T47D (cell line): ENCODE results near the gene TPH2.
A peak's percentile ranks its signal among the peaks of the same experiment; 100 is the strongest.

Experiments
- DNase-seq, 2 experiments: peaks; one replicate each; pipeline versions ENCODE4 v3.0.0 to v3.0.0-alpha.2; 2011 to 2012; ENCODE audit warnings: low read depth in 1 of 2, low spot score in 1 of 2
- JUND ChIP-seq: IDR thresholded peaks from 2 replicates; pipeline ENCODE4 v1.6.1; 2012; ENCODE audit warnings: low read depth
- in situ Hi-C: cut with HindIII; loops from 2 replicates; pipeline ENCODE4 v1.10.0; 2016; ENCODE audit warnings: low sequenced_read_pairs, low pct_unique_long_range_greater_than_20kb

The TPH2 gene

DNA sequence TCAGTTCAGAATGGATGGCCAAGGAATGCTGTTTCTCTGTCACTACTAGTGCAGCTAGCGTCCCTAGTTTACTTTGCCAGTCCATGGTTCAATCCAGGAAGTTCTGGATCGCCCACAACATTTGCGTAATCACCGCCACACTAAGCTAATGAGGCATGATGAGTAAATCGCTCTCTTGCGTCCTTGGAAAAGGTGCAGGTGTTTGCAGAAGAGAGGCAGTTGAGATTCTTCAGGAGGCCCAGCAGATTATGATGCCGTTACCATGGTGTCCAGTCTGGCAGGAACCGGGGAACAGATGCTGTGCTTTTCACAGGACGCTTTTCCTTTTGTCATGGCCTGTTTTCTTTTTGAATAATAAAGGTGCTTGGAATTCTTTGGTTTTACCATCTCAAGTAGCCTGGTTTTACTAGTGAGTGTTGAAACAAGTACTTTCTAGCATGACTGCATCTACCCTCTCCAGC lies 9.0 kb downstream of the TPH2 start:
- TF ChIP-seq JUND, result no peak
- in situ Hi-C loops, result no loop called here
- DNase-seq, result peak; percentile 21 to 92

- no peak for TF ChIP-seq JUND
- in situ Hi-C loops, result no loop called here
These were observed 9.7 kb downstream of the TPH2 start for GRCh38 chr12:71948390-71948789.

GRCh38 chr12:71949646-71950045 lies 11.0 kb downstream of the TPH2 start:
- no peak for DNase-seq
- TF ChIP-seq JUND, result no peak
- in situ Hi-C loops, result no loop called here

More at GRCh38 chr12:71948390-71948789, 9.7 kb downstream of the TPH2 start:
- no peak for DNase-seq

- no peak for TF ChIP-seq JUND
- DNase-seq, result no peak
- in situ Hi-C loops, result no loop called here
These were observed 11.8 kb downstream of the TPH2 start for GRCh38 chr12:71950404-71950803.

DNA sequence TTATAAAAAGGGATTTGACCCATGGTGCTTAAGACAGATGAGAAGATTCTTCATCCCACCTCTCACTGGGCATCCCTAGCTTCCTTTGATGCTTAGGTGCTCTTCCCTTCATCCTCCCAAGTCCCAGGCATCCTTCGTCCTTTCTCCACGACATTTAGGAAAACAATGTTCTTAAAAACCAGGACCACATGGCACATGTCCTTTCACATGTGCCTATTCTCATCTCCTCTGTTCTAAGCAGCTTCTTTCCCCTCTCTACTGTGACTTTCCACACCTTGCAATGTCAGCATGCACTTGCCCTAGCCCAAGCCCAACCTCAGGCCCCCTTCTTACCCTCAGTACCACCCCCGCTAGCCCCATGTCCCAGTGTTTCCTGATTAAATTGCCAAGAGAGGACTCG lies 12.2 kb downstream of the TPH2 start:
- DNase-seq, result no peak
- TF ChIP-seq JUND, result no peak
- in situ Hi-C loops, result no loop called here

- DNase-seq, result no peak
- no peak for TF ChIP-seq JUND
- in situ Hi-C loops, result no loop called here
These were observed 15.6 kb downstream of the TPH2 start for GRCh38 chr12:71954083-71954778.

GRCh38 chr12:71954861-71955260 lies 16.2 kb downstream of the TPH2 start:
- TF ChIP-seq JUND, result peak; percentile 19; the same call in 1 of the 2 replicates
- in situ Hi-C loops, result no loop called here
- DNase-seq, result peak in 1 of 2 experiments; percentile 64

DNA sequence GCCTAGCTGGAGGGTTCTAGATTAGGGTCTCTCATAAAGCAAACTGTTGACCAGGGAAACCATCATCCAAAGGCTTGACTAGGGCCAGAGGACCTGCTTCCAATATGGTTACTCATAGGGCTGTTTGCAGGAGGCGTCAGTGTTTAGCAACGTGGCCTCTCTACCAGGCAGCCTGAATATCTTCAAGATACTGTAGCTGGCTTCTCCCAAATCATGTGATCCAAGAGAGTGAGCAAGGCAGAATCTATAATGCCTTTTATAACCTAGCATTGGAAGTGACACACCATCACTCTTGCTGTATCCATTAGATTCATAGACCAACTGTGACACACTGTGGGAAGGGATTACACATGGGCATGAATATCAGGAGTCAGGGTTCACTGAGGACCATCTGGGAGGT lies 17.3 kb downstream of the TPH2 start:
- no peak for DNase-seq
- no peak for TF ChIP-seq JUND
- in situ Hi-C loops, result no loop called here

- TF ChIP-seq JUND, result peak; percentile 68
- peak; percentile 40 to 81 for DNase-seq
- in situ Hi-C loops, result no loop called here
These were observed 19.4 kb downstream of the TPH2 start for GRCh38 chr12:71958056-71958455.

DNA sequence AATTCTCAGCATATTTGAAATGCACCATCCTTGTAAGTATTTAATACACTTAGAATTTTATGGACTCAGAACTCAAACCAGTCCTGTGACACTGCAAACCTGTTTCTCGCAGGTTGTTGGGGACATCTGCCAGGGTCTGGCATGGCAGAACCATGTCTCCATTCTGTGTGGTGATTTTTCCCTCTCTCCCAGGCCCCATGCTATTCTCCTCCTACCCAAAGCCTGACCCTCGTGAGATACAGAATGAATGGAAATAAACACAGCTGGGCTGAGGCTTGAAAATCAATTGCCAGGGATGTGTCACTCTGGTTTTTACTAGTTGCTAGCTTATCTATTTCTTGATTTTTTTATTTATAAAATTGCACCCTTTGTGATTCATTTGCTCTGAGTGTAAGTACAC lies 19.8 kb downstream of the TPH2 start:
- TF ChIP-seq JUND, result no peak
- peak in 1 of 2 experiments; percentile 20 for DNase-seq
- in situ Hi-C loops, result no loop called here

DNA sequence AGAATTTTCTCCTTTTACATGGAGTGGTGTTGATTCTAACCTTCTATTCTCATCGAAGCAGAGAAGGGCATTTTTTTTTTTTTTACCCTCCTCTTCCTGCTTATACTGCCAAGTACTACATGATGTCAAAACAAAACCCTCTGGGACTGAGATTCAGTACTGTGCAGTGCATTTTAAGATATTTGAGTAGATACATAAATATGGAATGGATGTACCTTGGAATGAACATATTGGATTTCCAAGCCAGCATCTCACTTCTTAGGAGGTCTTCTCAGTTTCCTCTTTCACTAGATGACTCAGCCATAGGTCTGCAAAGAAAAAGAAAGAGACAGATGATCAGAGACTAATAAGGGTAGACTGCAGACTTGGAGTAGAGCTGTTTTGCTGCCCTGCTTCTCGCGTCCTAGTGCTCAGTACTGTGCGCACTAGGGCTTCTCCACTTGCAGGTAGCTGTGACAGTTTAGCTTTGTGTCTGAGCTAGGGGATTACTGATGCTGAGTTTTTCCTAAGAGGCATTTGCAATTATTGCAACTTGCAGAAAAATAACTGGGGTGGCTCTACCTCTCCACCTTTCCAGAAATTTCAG lies 20.4 kb downstream of the TPH2 start:
- TF ChIP-seq JUND, result no peak
- peak in 1 of 2 experiments; percentile 16 for DNase-seq
- in situ Hi-C loops, result no loop called here

GRCh38 chr12:71967211-71967610 lies 28.6 kb downstream of the TPH2 start:
- DNase-seq, result no peak
- no peak for TF ChIP-seq JUND
- in situ Hi-C loops, result no loop called here

DNA sequence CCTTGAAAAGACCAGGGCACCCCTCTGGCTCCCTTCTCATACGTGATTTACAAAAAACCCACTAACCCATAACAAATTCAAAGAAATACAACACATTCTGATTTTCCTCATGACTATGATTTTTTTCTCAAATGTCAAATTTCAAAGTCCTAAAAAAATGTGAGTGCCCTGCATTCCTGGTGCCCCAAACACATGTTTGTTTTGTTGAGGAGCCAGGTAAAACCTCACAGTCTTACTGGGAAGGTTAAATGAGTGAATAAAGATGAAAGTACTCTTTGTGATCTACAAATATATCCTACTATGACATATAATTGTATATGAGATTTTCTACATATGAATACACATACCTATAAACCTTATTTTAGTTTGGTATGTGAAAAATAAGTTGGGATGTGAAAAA lies 30.7 kb downstream of the TPH2 start:
- TF ChIP-seq JUND, result no peak
- no peak for DNase-seq
- in situ Hi-C loops, result no loop called here
